ENCODE data around the gene CELF2.

DNA sequence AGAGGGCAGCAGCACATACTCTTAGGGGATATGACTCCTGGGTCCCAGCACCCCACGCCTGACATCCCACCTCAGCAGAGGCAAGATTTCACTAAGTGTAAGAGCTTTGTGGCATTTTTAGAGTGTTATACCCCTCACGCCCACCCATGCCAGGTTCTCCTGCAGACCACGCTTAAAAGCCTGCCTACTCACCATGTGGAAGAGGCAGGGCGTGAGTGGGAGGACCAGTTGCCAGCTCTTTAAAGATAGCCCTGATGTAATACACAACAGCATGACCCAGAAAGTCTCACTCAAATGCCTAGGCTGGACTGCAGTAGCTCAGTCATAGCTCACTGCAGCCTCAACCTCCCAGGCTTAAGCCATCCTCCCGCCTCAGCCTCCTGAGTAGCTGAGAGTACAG lies 44.4 kb upstream of the CELF2 start:
- TF ChIP-seq CTCF (IDR thresholded peaks at IDR 0.05) (no peak), EZH2 (IDR thresholded peaks at IDR 0.05) (no peak)
